Measurements from ENCODE around the gene CYP27B1. TPM values are rescaled to one million over a fixed set of nuclear protein-coding genes. Genes with fewer than 3 reads are reported as not detected.

The CYP27B1 gene
- total RNA-seq, 1 donor from 2014 or later: 0.98 TPM

DNA sequence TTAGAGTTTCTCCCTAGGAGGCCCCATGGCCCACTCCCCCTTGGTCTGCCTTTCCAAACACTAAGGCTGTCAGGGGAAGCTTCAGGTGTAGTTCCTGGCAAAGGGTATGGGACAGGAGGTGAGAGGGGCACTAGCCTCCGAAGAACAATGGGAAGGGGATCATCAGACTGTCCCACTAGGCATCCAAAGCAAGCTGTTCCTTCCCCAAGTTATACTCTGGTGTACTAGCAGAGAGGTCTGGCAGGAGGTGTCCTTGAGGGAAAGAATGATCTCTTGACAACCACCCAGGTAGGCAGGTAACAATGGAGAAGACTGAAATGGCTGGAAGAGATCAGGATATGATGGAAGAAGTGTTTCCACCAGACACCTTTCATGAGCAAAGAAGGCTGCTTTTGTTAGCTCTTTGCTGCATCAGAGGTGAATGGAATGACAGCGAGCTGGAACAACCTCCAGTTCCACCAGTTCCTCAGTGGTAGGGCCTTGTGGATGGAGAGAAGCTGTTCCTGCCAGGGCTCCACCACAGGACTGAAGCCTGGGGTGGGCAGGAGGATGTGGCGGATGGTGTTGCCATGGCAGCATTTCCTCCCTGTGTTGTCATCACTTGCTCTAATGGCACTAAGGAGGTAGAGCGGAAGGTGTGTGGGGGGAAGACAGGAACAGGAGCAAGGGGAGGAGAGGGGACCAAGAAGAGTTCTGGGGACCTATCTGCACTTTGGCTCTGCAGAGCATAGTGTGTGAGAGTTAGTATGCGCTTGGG, 26.0 kb downstream of the CYP27B1 start:
- ATAC-seq (no peak), DNase-seq (ENCODE audit: low spot score) (no peak)
- intact Hi-C loops (cut with DNase I): no loop called here

DNA sequence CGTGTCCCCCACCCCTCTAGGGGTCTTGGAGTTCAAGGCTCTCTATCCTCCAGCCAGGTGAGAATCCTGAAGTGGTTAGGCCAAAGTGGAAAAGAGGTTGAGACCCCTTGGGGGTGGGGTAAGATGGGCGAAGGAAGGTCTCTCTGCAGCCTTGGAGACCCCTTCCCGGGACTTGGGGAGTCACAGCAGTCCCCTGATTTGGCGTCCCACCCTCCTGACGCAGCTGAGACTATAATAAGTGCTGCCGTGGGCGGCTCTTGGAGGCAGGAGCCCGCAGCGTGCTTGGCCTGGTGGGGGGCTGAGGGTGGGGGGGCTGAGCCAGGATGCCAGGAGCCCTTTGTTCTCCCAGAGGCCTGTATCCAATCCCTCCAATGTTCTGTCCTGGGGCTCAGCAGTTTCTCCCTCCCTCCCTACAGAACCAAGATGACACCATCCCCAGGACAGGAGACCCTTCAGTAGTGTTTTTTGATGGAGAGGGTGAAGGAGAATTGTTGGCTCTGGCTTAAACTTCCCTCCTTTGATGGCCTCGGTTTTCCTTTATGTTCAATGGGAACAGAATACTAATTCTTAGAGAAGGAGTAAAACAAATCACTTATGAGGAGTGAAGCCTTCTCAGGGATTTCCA, 26.9 kb downstream of the CYP27B1 start:
- no peak for DNase-seq (ENCODE audit: low spot score)
- no peak for ATAC-seq
- intact Hi-C loops (cut with DNase I): no loop called here

- DNase-seq (ENCODE audit: low spot score): no peak
- intact Hi-C loops (cut with DNase I): no loop called here
- no peak for ATAC-seq
Observed at GRCh38 chr12:57739387-57739786, 27.5 kb downstream of the CYP27B1 start.

DNA sequence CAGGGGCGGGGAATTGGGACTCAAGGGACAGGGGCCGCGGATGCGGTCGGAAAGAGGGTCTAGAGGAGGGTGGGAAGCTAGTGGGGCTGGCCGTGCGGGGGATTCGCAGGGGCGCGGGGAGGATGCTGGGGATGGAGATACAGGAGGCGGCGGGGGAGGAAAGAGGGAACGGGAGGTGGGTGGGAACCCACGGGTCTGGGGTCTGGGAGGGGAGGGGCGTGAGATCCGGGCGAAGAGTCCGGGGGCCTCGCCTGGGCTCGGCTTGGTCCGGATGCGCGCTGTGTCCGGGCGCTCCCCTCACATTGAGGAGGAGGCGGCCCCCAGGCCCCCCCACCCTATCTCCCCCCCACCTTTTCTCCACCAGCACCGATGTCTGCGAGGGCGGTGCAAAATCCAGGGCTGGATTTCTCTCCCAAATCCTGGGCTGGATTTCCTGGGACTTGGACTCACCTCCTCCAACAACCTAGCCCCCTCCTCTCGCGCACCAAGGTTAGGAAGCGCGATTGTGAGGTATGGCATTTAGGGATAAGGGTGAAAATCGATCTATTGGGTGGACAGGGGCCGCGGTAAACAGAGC, 28.1 kb downstream of the CYP27B1 start, which contains the start of gene AGAP2:
TSS of gene AGAP2 (minus strand) at position 82 of the 577 bp plus-strand sequence. CDS start 496 bp downstream, outside the sequence.
- intact Hi-C loops (cut with DNase I): no loop called here
- ATAC-seq (no peak), DNase-seq (ENCODE audit: low spot score) (no peak)

GRCh38 chr12:57737467-57738460, 29.1 kb downstream of the CYP27B1 start:
- intact Hi-C loops (cut with DNase I): no loop called here
- no peak for ATAC-seq
- DNase-seq (ENCODE audit: low spot score): no peak

GRCh38 chr12:57736741-57737466, 30.0 kb downstream of the CYP27B1 start:
- ATAC-seq (no peak), DNase-seq (ENCODE audit: low spot score) (no peak)
- intact Hi-C loops (cut with DNase I): no loop called here

DNA sequence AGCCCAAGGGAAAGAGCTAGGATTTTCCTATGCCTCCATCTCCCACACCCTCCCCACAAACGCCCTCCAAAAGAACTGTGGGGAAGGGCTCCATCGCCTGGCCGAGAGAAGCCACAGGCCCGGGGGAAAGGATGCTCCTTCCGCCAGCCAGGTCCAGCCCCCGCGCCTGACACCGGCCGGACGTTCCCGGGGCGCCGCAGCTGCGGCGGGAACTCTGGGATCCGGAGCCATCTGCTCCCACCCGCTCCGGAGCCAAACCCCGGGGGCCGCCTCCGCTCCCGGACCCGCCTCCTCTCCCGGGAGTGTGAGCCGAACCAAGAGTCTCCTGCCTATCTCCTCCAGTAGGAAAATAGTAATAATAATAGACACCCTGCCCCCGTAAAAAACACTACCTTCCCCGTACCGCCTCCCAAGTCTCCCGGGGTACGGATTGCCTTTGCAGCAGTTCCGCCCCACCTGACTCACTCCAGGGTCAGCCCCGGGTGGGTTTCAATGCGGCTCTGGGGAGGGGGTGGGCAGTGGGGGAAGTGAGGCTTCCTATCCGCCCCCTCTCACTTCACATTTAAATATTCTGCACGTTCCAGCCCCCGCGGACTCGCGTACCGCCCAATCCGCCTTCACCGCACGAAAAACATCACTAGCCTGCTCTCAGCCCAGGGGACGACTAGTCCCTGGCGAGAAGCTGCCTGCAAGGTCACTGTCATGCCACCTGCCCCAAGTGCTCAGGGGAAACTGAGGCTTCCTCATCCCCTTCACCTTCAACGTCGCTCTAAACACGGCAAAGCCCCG, 30.7 kb downstream of the CYP27B1 start:
- peak; percentile 50 for ATAC-seq
- intact Hi-C loops (cut with DNase I): no loop called here
- no peak for DNase-seq (ENCODE audit: low spot score)

DNA sequence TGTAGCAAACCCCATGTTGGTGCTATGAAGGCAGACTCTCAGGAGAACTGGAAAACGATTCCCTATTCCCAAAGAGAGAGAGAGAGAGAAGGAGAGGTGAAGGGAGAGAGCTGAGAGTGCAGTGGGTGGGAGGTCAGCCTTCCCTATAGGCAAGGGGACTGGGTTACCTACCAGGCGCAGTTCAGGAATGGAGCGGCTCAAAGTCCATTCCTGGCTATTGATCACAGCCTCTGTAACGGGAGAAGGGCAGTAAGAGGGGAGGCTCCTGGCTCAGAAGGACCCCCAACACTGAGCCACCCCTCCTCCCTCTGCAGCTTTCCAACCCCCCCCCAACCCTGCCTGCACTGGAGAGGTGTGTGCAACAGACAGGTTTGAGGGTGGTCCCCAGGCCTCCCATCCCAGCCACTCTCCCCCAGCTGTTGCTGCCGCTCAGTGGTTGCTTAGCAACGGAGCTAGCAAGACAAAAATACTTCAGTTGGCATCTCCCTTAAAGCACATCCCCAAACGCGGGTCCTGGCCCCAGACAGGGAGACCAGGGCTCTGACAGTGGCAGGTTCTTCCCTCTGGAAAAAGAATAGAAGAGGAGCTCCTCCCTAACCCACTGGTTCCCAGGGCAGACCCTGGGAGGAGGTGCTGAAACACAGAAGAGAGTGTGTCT, 31.6 kb downstream of the CYP27B1 start:
- intact Hi-C loops (cut with DNase I): no loop called here
- ATAC-seq (no peak), DNase-seq (ENCODE audit: low spot score) (no peak)

GRCh38 chr12:57734591-57734990, 32.3 kb downstream of the CYP27B1 start:
- DNase-seq (ENCODE audit: low spot score): no peak
- ATAC-seq: no peak
- intact Hi-C loops (cut with DNase I): no loop called here

- intact Hi-C loops (cut with DNase I): no loop called here
- DNase-seq (ENCODE audit: low spot score) (no peak), ATAC-seq (no peak)
Observed at GRCh38 chr12:57733928-57734327, 33.0 kb downstream of the CYP27B1 start.

GRCh38 chr12:57732726-57733593, 33.9 kb downstream of the CYP27B1 start:
- DNase-seq (ENCODE audit: low spot score) (peak; percentile 35), ATAC-seq (no peak)
- intact Hi-C loops (cut with DNase I): no loop called here

DNA sequence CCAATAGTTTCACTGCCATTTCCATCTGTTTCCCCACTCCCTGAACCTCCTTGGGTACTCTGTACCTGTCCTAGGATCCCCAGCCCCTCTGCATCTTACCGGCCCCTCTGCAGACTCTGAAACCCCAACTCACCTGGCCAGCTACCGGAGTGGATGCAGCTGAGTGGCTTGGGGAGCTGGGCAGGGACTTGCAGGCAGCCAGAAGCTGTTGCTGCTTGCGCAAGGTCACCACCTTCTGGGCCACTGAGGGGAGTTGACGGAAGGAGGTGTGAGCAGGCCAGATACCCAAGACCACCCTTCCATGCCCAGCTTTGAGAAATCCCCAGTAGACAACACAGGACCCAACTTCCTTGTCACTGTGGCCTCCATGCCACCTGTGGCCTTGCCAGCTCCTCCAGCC, 34.6 kb downstream of the CYP27B1 start:
- intact Hi-C loops (cut with DNase I): no loop called here
- DNase-seq (ENCODE audit: low spot score): peak; percentile 21

DNA sequence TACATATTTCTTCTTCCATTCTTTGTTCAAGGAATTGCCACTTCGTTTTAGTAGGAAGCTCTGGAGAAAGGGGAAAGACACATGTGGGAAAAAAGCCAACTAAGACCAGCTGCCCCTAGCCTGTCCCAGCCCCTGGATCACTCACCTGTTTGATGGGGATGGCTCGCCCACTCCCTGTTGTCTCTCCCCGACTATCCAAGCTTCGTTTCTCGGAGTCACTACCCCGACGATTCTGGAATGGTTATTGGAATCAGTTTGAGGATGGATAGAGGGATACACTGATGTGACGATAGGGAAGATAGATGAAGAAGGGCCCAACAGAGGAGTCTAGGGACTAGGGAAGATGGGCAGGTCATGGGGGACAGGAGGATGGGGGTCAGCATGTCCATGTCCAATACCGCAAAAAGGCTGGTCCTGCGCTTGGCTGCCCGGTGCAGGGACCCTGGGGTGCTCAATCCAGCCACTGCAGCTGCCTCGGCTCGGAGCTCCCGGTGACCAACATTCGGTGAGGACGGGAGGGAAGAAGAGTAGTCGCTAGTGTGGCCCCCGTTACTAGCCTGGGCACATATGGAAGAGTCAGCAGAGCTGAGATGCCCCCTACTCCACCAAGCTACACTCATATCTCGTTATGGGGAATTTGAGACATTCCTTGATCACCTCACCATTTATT, 35.3 kb downstream of the CYP27B1 start:
- intact Hi-C loops (cut with DNase I): no loop called here
- no peak for ATAC-seq
- DNase-seq (ENCODE audit: low spot score): peak; percentile 53

More for the DNA sequence above, 34.6 kb downstream of the CYP27B1 start:
- ATAC-seq: no peak

GRCh38 chr12:57730336-57731067, 36.4 kb downstream of the CYP27B1 start:
- intact Hi-C loops (cut with DNase I): no loop called here
- ATAC-seq (no peak), DNase-seq (ENCODE audit: low spot score) (no peak)

GRCh38 chr12:57729321-57729844, 37.5 kb downstream of the CYP27B1 start:
- DNase-seq (ENCODE audit: low spot score): no peak
- no peak for ATAC-seq
- intact Hi-C loops (cut with DNase I): no loop called here
